HepG2 (cell line): ENCODE data around the gene ANKRD22. TPM values are rescaled to one million over a fixed set of nuclear protein-coding genes. Genes with fewer than 3 reads are reported as not detected.

Experiments
- ATAC-seq: fragments of 200-7000 bp; cut with Tn5 transposase; 3 replicates; pipeline ENCODE4 v1.9.1; 2020; ENCODE audit warnings: mild to moderate bottlenecking, moderate library complexity
- BruUV-seq: library from RNA; stranded (reverse); fragments of 400-500 nt; replicated peaks from 2 replicates; lab custom pipeline; 2021; lab: Mats Ljungman, UMichigan
- CTCF ChIA-PET: fragments of 300-600 bp; formaldehyde crosslinking; extraction: SDS; loops from one replicate; lab custom pipeline; 2021; ENCODE audit warnings: low total read pairs, inconsistent platforms, low intra/inter-chr PET ratio; lab: Yijun Ruan, JAX
- POLR2A ChIA-PET: fragments of 350-600 bp; sonication (Branson Sonifier 250); formaldehyde crosslinking; loops from one replicate; lab custom pipeline; 2020; ENCODE audit warnings: antibody characterized with exemption, inconsistent platforms; lab: Yijun Ruan, JAX
- DNase-seq: peaks from one replicate; pipeline ENCODE4 v3.0.0-alpha.2; 2015; ENCODE audit warnings: low spot score
- FAIRE-seq: peaks from 3 replicates; lab custom pipeline; 2011; peaks lifted over from hg19 to GRCh38; lab: Jason Lieb, UNC
- H2AFZ ChIP-seq: one replicate; pipeline ENCODE4 v1.6.1; 2011; ENCODE audit warnings: low read length, inconsistent platforms
- H3K27ac ChIP-seq: fragments of 300-600 bp; 3 replicates; pipeline ENCODE4 v1.8.0; 2011; ENCODE audit warnings: mixed run types, mild to moderate bottlenecking, mixed read lengths, low read length, inconsistent platforms; ENCODE audit not compliant: insufficient read depth; ENCODE audit errors: extremely low read length
- H3K27me3 ChIP-seq, 2 experiments: fragments of 200-600 bp in 1 of 2; 2 replicates in 1 of 2; 3 replicates in 1 of 2; pipeline versions ENCODE4 v1.6.0 to v1.8.0; 2011; ENCODE audit warnings: low read length in 2 of 2, mild to moderate bottlenecking in 2 of 2, moderate library complexity in 2 of 2, inconsistent platforms in 1 of 2; ENCODE audit not compliant: insufficient read depth in 2 of 2, control insufficient read depth in 1 of 2
- H3K36me3 ChIP-seq, 2 experiments: fragments of 200-600 bp in 1 of 2; replicated peaks in 1 of 2; 2 replicates in 1 of 2; 3 replicates in 1 of 2; pipeline versions ENCODE4 v1.5.1 to v1.8.0; 2011; ENCODE audit warnings: low read length in 2 of 2, inconsistent platforms in 1 of 2; ENCODE audit not compliant: insufficient read depth in 2 of 2, control insufficient read depth in 1 of 2
- H3K4me1 ChIP-seq: 2 replicates; pipeline ENCODE4 v1.5.1; 2012; ENCODE audit warnings: low read length, inconsistent platforms; ENCODE audit not compliant: insufficient read depth
- H3K4me2 ChIP-seq: 2 replicates; pipeline ENCODE4 v1.6.0; 2011; ENCODE audit warnings: low read depth, low read length, inconsistent platforms
- H3K4me3 ChIP-seq, 3 experiments: fragments of 200-600 bp in 1 of 3; sonication (generic), shearing (Covaris generic) in 1 of 3; replicated peaks in 1 of 3; 2 replicates each; pipeline ENCODE4 v1.5.1; 2011 to 2016; ENCODE audit warnings: low read length in 3 of 3, inconsistent platforms in 2 of 3, low read depth in 2 of 3, mild to moderate bottlenecking in 2 of 3, control low read depth in 1 of 3, mixed read lengths in 1 of 3; ENCODE audit not compliant: insufficient read depth in 1 of 3
- H3K79me2 ChIP-seq: one replicate; pipeline ENCODE4 v1.6.1; 2011; ENCODE audit warnings: low read length, inconsistent platforms; ENCODE audit not compliant: insufficient read depth
- H3K9ac ChIP-seq: 2 replicates; pipeline ENCODE4 v1.6.0; 2011; ENCODE audit warnings: mild to moderate bottlenecking, low read depth, low read length, inconsistent platforms; ENCODE audit not compliant: insufficient read depth
- H3K9me3 ChIP-seq: 2 replicates; pipeline ENCODE4 v1.5.1; 2012; ENCODE audit warnings: mild to moderate bottlenecking, low read length
- H4K20me1 ChIP-seq: 2 replicates; pipeline ENCODE4 v1.6.0; 2011; ENCODE audit warnings: inconsistent platforms, mild to moderate bottlenecking, low read length, moderate library complexity; ENCODE audit not compliant: insufficient read depth
- ATRX ChIP-seq: sonication (generic); formaldehyde crosslinking; IDR thresholded peaks from 2 replicates; pipeline ENCODE4 v1.4.0; 2020; ENCODE audit warnings: missing genetic modification reagents, borderline replicate concordance
- FOXM1 ChIP-seq: sonication (generic); formaldehyde crosslinking; IDR thresholded peaks from 2 replicates; pipeline ENCODE4 v1.5.0; 2020; ENCODE audit warnings: missing genetic modification reagents
- GTF2F1 ChIP-seq: fragments of 150-350 bp; IDR thresholded peaks from 2 replicates; pipeline ENCODE4 v1.6.1; 2014; ENCODE audit warnings: low read length
- HCFC1 ChIP-seq: fragments of 150-350 bp; IDR thresholded peaks from 2 replicates; pipeline ENCODE4 v1.6.1; 2014; ENCODE audit warnings: low read depth, low read length
- NR2F6 ChIP-seq, 2 experiments: IDR thresholded peaks; 2 replicates each; pipeline ENCODE4 v1.6.1; 2016; ENCODE audit warnings: antibody characterized with exemption in 1 of 2, mild to moderate bottlenecking in 1 of 2
- RCOR2 ChIP-seq: IDR thresholded peaks from 2 replicates; pipeline ENCODE4 v1.6.1; 2016; ENCODE audit warnings: missing biosample characterization, missing genetic modification reagents
- YEATS2 ChIP-seq: sonication (generic); formaldehyde crosslinking; IDR thresholded peaks from 2 replicates; pipeline ENCODE4 v1.4.0; 2020; ENCODE audit warnings: missing genetic modification reagents, borderline replicate concordance
- ZNF256 ChIP-seq: sonication (generic); formaldehyde crosslinking; conservative IDR thresholded peaks from 2 replicates; pipeline ENCODE4 v1.4.0; 2020; ENCODE audit warnings: missing genetic modification reagents
- ZNF484 ChIP-seq: sonication (generic); formaldehyde crosslinking; IDR thresholded peaks from 2 replicates; pipeline ENCODE4 v1.5.1; 2020; ENCODE audit warnings: mild to moderate bottlenecking, low read depth, missing genetic modification reagents, borderline replicate concordance
- ZNF558 ChIP-seq: sonication (generic); formaldehyde crosslinking; IDR thresholded peaks from 2 replicates; pipeline ENCODE4 v1.9.0; 2022; ENCODE audit warnings: mild to moderate bottlenecking, missing genetic modification reagents, borderline replicate concordance
- ZNF737 ChIP-seq: sonication (generic); formaldehyde crosslinking; IDR thresholded peaks from 2 replicates; pipeline ENCODE4 v1.5.0; 2020; ENCODE audit warnings: missing genetic modification reagents, mild to moderate bottlenecking, borderline replicate concordance
- WGBS: methylation state at CpG from one replicate; pipeline ENCODE4 v1.1.6; 2017; ENCODE audit warnings: low lambda C conversion rate; 5-methylcytosine and 5-hydroxymethylcytosine counted together
- in situ Hi-C: cut with HindIII; loops from 2 replicates; pipeline ENCODE4 v1.10.0; 2017; ENCODE audit warnings: low pct_unique_long_range_greater_than_20kb; ENCODE audit not compliant: extremely low pct_ligation_motif_present
- intact Hi-C: fragments of 100-400 bp; cut with micrococcal nuclease; formaldehyde crosslinking; loops from one replicate; pipeline ENCODE4 v1.10.0; 2022; ENCODE audit not compliant: unreplicated experiment
- polyA plus RNA-seq, 8 experiments: library from polyadenylated mRNA; depleted of rRNA in 3 of 8; stranded (reverse) in 7 of 8; unstranded in 1 of 8; fragments of >200 nt; fragmentation: Illumina TruSeq in 4 of 8; extraction: Trizol in 4 of 8; gene quantifications; 2 replicates each; pipeline versions ENCODE4 v1.2.1 to v1.2.3, GENCODE V29; 2011 to 2016; ENCODE audit warnings: low read depth in 4 of 8, missing spikeins in 1 of 8, mixed read lengths in 1 of 8; ENCODE audit not compliant: insufficient read depth in 1 of 8
- total RNA-seq, 5 experiments: library from RNA; depleted of rRNA; stranded (reverse); fragments of >200 nt; fragmentation: Illumina TruSeq; extraction: Trizol; gene quantifications; 2 replicates each; pipeline ENCODE4 v1.2.3, GENCODE V29; 2016; ENCODE audit warnings: low read depth in 1 of 5
- TF ChIP-seq, protein P1 (sequence below): IDR thresholded peaks from 2 replicates; pipeline ENCODE4 v1.6.1; 2016

ANKRD22 gene
- total and polyA plus RNA-seq, 2 of the 13 experiments (the other 11 are each of a cell fraction or from before 2014, with no cell fraction given): not detected

DNA sequence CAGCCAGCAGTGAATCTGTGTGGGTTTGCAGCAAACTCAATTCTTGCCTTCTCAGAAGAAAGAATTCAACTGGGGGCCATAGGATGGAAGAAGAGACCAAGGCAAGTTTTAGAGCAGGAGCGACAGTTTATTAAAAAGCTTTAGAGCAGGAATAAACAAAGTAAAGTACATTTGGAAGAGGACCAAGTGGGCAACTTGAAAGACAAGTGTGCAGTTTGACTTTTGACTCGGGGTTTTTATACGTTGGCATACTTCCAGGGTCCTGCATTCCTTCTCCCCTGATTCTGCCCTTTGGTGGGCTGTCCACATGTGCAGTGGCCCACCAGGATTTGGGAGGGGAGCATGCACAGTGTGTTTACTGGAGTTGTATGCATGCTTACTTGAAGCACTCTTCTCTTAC lies 3.0 kb upstream of the ANKRD22 start:
- TF ChIP-seq FOXM1 (CRISPR knock-in tag): no peak
- TF ChIP-seq ZNF737 (CRISPR knock-in tag): no peak
- TF ChIP-seq YEATS2 (CRISPR knock-in tag): no peak
- no peak for TF ChIP-seq HCFC1
- TF ChIP-seq ZNF256: no peak
- no peak for TF ChIP-seq ATRX (CRISPR knock-in tag)
- no peak for TF ChIP-seq RCOR2
- no peak for TF ChIP-seq ZNF558 (CRISPR knock-in tag)
- TF ChIP-seq NR2F6 (IDR thresholded peaks at IDR 0.05): no peak
- TF ChIP-seq NR2F6 (CRISPR knock-in tag; IDR thresholded peaks at IDR 0.05): no peak
- in situ Hi-C loops: no loop called here
- CTCF ChIA-PET: no interaction called here
- Histone ChIP-seq H3K79me2 (no peaks in the 10 kb centered on the region), H3K27me3 (no peaks in the 10 kb centered on the region), H2AFZ (no peak overlapping the region), H4K20me1 (no peaks in the 10 kb centered on the region), H3K36me3 (no peaks in the 10 kb centered on the region), H3K4me1 (no peaks in the 10 kb centered on the region), H3K4me2 (no peak overlapping the region), H3K9ac (no peak overlapping the region), H3K27ac (no peak overlapping the region), H3K4me3 (no peak overlapping the region), H3K9me3 (no peaks in the 10 kb centered on the region)
- DNase-seq (no peak), FAIRE-seq (no peak), ATAC-seq (no peak)
- BruUV-seq: no TSS peak
- POLR2A ChIA-PET: no interaction called here
- WGBS: 2% methylated on average over 3 of the region's 3 CpGs
- intact Hi-C loops: no loop called here

GRCh38 chr10:88853155-88853881 lies 1.7 kb upstream of the ANKRD22 start:
- H3K4me3 ChIP-seq: no peak overlapping the region
- H3K79me2 ChIP-seq: no peaks in the 10 kb centered on the region
- no peaks in the 10 kb centered on the region for H3K9me3 ChIP-seq
- no peaks in the 10 kb centered on the region for H3K4me1 ChIP-seq
- TF ChIP-seq, protein P1, sequence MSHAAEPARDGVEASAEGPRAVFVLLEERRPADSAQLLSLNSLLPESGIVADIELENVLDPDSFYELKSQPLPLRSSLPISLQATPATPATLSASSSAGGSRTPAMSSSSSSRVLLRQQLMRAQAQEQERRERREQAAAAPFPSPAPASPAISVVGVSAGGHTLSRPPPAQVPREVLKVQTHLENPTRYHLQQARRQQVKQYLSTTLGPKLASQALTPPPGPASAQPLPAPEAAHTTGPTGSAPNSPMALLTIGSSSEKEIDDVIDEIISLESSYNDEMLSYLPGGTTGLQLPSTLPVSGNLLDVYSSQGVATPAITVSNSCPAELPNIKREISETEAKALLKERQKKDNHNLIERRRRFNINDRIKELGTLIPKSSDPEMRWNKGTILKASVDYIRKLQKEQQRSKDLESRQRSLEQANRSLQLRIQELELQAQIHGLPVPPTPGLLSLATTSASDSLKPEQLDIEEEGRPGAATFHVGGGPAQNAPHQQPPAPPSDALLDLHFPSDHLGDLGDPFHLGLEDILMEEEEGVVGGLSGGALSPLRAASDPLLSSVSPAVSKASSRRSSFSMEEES (CRISPR knock-in tag): no peak
- TF ChIP-seq ZNF484: no peak
- no peak for TF ChIP-seq GTF2F1
- DNase-seq (no peak), ATAC-seq (no peak), FAIRE-seq (no peak)
- no peak overlapping the region for H3K27ac ChIP-seq
- H3K36me3 ChIP-seq: no peaks in the 10 kb centered on the region
- intact Hi-C loops (no loop called here), in situ Hi-C loops (no loop called here)
- WGBS: 11% methylated on average over 4 of the region's 4 CpGs
- H3K4me2 ChIP-seq: no peak overlapping the region
- H3K27me3 ChIP-seq: no peaks in the 10 kb centered on the region
- H3K9ac ChIP-seq: no peak overlapping the region
- BruUV-seq: no TSS peak
- no peaks in the 10 kb centered on the region for H4K20me1 ChIP-seq
- no peak overlapping the region for H2AFZ ChIP-seq
- ChIA-PET POLR2A (no interaction called here), CTCF (no interaction called here)
